Measurements from ENCODE around the gene EIF2S1.
"Not testable (repeated sequence)": the region's sequence is repeated elsewhere in the genome, so short reads cannot be mapped to it uniquely, and the experiment has no call there.

Gene EIF2S1

DNA sequence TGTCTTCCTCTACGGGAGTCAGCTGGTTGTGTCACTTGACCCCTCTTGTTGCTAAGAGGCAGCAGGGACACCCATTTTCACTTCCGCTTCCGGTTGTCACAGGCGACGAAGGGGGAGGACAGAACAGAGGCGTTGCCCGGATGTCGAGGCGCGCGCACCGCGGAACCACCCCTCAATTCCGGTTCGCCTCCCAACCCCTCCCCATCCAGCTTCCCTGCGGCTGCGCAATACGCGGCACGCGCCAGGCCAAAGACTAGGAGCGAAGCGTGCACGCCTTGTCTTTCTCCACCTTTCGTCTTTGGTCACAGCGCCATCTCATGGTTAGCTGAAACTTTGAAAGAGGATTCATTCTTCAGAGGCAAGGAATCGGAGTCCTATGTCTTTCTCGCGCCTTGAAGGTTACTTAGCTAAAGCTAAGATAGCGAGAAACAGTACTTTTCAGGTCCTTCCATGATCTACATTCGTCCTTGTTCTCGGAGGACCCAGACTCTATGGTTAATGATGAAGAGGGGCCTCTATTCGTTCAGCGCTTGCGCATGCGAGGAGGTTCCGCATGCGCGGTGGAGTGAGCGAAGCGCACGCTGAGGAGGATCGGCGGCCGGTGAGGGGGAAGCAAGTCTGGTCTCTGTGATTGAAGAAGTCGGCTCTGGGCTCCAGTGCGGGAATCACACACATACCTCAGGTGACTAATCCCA is at the start of gene EIF2S1, which contains the start of gene ATP6V1D:
Gene EIF2S1, plus strand, starts transcription at position 554 of the 695 bp plus-strand sequence. CDS start 4,440 bp downstream, outside the sequence.
Gene ATP6V1D, minus strand, starts transcription at position 30 of the 695 bp plus-strand sequence. CDS start 106 bp downstream, outside the sequence.
- peak; percentile 99 for DNase-seq (ENCODE audit: low read depth)

DNA sequence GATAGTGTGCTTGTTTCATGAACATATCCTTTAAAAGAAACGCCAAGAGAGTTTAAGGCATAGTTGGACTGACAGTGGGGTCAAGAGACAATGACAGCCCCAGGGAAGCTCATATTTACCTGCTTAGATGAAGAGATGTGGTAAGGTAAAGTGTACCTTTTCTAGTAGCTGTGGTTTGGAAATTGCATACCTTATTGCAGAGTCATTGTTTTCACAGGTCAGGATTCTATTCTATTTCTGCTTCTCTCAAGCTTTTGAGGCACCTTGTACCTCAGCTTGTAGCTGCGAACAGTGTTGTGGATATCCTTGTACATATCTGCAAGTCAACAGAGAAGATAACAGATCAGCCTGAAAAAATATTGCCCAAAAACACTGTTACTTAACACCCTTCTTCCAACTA is 48.3 kb upstream of the EIF2S1 start:
- no peak for DNase-seq (ENCODE audit: low read depth)

DNA sequence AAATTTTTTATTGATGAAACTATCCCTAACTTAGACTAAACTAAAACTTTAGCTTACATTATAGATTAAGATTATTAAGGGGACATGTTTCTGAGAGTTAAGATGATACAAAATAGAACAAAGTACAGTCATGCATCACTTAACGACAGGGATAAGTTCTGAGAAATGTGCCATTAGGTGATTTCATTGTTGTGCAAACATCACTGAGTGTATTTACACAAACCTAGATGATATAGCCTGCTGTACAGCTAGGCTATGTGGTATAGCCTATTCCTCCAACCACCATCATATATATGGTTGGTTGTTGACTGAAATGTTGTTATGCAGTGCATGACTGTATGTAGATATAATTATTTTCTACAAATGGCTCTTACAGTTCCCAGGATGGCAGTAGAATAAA is 47.0 kb upstream of the EIF2S1 start:
- no peak for DNase-seq (ENCODE audit: low read depth)

DNA sequence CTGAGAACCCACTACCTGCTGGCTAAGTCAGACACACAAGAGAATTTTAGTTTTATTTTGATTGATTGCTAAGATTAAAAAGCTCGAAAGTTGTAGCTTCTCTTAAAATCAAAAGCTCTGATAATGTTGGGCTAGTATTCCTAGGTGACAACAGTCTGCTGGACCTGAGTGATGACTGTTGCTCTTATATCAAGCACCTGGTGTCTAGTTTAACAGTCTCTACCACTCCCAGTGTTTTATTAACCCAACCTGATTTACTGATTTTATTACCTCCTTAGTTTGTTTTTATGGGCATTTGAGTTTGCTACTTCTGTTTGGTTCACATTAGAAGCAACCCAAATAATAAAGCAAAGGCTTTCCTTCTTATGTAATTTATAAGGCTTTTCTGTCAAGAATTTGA is 42.3 kb upstream of the EIF2S1 start:
- DNase-seq (ENCODE audit: low read depth), result no peak

DNA sequence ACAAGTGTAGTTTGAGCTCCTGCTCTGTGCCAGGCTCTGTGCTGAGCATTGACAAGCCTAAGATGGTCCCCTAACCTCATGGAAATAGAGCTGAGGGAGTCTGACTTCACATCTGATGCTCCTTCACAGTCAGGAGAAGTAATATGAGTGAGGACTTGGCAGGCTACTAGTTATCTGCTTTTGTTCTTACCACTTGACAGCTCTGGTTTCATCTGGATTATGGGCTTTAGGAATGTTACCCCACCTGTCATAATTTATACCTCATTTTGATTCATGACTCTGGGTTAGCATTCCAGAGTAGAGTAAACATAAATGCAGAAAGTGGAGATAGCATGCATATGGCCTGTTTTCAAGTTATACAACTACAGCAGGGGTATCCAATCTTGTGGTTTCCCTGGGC is 41.0 kb upstream of the EIF2S1 start:
- no peak for DNase-seq (ENCODE audit: low read depth)

DNA sequence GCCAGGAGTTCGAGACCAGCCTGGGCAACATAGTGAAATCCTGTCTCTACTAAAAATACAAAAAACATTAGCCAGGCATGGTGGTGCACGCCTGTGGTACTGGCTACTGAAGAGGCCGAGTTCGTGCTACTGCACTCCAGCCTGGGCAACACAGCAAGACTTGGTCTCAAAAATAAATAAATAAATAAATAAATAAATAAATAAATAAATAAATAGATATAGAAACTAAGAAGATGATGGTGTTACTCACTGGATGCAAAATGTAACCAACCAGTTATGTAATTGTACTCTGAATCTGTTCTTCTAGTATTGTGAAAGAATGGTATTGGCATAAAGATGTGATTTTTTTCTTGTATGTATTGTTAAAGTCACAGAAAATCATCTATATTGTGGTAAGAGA is 30.5 kb upstream of the EIF2S1 start:
- not testable (repeated sequence) for DNase-seq (ENCODE audit: low read depth)

DNA sequence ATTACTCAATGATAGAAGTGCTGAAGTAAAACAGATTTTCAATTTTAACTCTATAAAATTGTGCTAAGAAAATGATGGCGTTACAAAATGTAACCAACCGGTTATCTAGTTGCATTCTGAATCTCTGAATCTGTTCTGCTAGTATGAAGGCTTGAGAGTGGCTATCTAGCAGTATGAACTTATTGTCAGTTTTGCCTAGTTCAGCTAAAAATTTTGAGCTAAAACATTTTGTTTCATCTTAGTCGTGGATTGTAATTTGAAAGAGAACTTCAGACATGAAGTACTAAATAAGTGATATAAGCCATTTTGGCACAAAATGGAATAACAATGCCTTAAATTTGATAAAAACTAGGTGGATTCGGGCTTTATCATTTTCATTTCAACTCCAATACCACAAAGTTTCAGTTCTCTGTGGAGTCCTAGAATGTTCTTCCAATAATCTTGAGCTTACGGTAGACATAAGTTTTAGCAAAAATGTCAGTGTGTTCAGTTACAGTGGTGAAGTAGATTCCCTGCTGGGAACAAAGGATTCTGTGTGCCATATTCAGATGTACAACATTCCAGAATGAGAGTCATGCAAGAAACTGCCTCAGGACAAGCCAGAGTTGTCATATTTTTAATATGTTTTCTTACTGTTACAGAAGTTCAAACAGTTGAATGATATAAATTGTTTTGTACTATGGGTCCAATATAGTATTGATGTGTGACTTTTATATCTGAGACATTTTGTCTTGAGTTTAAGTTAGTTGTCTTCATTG is 28.6 kb upstream of the EIF2S1 start:
- no peak for DNase-seq (ENCODE audit: low read depth)

DNA sequence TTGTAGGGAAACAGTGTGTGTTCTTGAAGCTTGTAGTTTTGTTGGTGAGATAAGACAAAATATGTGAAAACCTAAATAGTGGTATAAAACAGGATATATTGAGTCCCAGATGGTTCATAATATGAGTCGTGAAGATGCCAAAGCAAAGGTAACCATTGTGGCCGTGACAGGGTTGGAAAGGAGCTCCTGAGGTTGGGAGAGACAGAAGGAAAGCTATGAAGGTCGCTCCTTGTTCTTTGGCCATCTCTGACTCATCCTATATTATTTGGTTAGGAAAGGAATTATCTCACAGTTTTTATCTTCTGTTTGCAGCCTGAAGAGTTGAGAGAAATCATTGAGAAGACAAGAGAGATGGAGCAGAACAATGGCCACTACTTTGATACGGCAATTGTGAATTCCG is 27.7 kb upstream of the EIF2S1 start:
- no peak for DNase-seq (ENCODE audit: low read depth)

DNA sequence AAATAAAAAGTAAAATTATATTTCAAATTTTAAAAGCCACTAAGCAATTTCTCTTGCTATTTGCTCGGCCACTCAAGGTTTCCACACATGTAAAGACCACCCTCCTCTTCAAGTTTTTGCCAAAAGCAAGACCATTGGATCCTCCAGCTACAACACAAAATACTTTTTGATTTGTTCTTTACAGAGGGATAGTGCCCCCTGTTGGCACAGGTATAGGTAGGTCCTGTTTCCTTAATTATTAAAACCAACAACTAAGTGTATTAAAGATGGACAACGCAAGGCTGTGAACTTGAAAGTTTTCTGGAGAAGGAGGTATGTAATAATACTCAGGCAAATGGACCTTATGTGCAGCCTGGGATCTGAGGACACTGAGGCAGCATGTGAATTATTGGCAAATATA is 24.3 kb upstream of the EIF2S1 start:
- DNase-seq (ENCODE audit: low read depth), result no peak

DNA sequence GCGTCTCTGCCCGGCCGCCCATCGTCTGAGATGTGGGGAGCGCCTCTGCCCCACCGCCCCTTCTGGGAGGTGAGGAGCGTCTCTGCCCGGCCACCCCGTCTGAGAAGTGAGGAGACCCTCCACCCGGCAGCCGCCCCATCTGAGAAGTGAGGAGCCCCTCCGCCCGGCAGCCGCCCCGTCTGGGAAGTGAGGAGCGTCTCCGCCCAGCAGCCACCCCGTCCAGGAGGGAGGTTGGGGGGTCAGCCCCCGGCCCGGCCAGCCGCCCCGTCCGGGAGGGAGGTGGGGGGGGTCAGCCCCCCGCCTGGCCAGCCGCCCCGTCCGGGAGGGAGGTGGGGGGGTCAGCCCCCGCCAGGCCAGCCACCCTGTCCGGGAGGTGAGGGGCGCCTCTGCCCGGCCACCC is 18.9 kb upstream of the EIF2S1 start:
- not testable (repeated sequence) for DNase-seq (ENCODE audit: low read depth)

DNA sequence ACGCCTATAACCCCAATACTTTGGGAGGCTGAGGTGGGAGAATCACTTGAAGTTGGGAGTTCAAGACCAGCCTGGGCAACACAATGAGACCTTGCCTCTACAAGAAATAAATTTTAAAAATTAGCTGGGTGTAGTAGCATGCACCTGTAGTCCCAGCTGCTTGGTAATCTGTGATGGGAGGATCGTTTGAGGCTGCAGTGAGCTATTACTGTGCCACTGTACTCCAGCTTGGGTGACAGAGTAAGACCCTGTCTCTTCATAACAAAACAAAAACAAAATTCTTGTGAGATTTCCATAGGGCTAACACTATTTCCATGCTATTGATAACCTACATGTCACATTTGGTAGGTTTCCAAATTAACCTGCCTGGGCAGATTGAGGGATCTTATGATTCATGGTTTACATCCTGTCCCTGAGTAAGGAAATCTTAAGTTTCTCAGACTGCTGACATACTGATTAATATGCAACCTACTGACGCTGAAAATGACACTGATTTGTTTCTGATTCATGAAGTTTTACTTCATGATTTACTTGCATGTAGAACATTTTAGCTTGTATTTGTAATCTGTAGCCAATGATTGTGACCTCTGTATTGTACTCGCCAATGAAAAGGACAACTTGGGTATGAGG is 16.4 kb upstream of the EIF2S1 start:
- no peak for DNase-seq (ENCODE audit: low read depth)

DNA sequence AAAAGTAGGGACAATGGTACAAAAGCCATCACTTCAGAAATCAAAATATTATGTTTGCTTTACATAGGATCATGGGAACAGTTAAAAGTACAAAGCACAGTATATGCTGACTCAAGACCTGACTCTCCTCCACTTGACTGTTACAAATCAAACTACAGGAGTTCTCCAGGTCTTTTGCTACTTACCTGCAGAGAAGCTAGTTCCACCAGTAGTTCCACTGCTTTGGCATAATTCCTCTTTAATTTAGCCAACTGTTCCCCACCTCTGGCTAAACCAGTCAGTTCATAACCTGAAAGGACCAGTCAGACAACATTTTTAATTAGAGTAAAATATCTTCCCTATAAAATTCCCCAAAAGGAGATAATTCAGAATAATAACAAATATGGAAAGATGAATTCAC is 14.5 kb upstream of the EIF2S1 start:
- DNase-seq (ENCODE audit: low read depth), result no peak

DNA sequence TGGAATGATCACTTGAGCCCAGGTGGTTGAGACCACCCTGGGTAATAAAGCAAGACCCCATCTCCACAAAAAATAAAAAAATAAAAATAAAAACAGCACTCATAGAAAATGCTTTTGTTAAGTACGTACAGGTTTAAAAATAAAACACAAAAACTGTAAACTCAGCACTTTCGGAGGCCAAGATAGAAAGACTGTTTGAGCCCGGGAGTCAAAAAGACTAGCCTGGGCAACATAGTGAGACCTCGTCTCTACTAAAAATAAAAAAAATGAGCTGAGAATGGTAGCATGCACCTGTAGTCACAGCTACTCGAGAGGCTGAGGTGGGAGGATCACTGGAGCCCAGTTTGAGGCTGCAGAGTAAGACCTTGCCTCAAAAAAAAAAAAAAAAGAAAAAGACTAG is 8.1 kb upstream of the EIF2S1 start:
- no peak for DNase-seq (ENCODE audit: low read depth)

DNA sequence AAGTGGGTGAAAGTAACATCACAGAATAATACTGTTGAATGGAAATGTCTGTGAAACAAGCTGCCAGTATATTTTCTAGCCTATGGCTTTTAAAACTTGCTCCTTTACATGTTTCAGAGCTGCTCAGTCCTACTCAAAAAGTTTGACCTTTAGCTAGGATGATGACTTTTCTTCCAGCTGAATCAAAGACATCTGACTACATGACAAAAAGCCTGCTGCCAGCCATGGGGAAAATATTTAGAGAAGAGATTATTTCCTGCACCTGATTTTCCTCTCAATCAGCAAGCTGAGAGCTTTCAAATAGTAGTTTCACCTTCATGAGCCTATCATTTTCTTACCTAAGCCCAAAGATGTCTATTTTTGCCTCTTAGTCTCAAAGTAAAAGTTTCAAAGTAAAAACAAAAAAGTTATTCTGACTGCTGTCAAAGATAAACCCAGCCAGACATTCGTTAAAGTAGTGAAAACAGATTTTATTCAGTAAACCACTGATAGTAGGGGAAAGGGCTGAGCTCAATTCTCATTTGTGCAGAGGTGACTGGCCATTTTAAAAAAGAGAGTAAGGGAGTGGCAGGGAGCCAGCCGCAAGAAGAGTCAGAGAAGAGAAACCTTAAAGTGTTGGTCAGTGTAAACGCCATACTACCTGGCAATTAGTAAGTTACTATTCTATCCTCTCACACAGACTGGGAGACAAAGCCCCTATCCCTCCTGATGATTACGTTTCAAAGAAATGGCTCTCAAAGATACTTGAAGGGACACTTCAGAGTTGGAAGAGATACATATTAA is 2.8 kb upstream of the EIF2S1 start:
- no peak for DNase-seq (ENCODE audit: low read depth)

DNA sequence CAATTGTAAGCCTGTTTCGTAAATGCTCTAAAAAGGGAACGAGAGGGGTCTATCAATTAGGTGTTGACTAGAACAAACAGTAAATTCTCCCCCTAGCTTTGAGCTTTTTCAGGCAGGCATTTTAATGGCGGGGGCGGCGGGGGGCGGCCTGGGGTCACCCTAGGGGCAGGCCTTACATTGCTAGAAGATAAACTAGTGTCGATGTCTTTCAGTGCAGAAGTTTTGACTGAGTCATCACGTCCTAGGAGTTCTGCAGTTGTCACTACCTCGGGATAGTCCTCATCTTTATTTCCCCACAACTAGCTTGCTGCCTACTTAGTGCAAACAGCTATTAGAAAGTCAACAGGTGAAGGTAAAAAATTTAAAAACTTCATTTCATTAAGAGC is 2.2 kb upstream of the EIF2S1 start:
- no peak for DNase-seq (ENCODE audit: low read depth)

DNA sequence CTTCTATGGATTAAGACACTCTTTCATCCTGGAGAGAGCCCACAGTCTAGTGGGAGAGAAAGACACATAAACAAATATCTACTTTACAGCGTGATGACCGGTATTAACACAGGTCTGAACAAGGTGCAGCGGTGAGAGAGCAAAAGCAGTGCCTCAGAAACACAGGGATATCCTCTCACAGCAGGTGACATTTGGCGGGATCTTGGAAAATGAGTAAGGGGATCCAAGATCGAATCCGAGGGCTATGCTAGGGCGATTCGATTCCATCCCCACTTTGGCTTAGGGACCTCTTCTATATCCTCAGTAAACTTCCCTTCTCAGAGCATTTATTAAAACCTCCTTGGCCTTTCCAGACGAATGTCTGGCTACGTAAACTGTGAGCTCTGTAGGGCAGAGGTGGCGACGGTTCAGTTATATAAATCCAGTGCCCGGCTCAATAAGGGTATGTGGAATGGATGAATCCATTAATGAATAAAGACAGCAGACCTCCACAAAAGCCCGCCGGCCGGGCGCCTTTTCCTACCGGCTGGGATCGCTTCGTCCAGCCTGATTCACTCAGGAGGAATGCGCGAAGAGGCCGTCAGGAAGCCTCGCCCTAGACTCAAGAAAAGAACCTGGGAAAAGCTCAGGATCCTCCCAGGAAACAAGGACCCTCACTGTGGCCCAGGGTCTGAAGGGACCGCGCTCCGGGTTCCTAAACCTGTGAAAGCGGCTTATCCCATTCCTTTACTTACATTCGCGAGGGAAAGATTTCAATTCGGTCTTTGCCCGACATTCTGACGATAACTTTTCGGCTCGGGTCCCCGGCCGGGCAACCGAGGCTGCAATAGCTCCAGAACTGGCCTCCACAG is 979 bp upstream of the EIF2S1 start:
- no peak for DNase-seq (ENCODE audit: low read depth)

DNA sequence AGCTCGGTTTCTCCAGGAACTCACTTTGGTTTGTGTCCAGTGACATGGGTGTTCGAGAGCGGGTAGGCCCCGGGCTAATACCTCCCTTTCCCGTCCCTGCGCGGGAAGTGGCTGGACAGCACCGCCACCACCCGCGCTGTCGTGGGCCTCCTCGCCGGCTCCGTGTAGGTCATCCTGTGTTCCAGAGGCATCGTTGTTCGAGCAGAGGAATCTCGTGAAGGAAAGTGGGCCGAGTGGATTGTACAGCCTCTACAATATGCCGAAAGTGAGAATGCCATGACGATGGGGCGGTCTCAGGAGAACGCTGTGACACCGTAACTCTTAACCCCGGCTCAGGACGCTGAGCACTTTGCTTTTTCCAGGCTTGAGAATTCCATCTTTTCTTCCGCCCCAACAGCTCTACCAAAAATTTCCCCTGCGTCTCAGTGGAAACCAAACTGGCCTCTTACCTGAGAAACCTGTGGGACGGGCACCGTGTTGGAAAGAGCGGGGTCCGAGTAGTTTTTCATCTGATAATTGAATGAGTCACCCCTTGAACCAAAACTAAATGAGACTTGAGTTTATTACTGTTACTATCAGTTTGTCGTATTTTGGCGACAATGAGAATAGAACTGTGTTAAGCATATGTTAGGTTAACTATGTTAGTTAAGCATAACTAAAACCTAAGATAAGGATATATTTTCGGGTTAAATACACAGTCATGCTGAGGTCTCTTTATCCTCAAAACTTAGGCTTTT is 510 bp downstream of the EIF2S1 start:
- DNase-seq (ENCODE audit: low read depth), result no peak

DNA sequence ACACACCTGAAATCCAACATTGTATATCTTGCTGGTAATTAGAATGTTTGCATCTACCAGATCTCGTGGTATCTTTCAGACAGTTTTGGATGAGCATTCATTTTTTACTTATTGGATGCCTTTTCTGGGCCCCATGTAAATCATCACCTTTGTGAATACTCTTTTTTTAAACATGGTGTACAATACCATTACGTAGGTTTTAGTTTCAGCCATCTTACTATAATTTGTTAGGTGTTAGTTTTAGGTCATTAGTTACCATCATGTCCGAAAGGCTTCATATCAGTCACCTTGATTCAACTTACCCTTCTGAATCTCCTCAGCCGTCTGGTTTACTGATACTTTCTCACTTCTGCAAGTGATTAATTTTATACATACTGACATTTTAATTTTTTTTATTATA is 5.3 kb downstream of the EIF2S1 start:
- DNase-seq (ENCODE audit: low read depth), result no peak

DNA sequence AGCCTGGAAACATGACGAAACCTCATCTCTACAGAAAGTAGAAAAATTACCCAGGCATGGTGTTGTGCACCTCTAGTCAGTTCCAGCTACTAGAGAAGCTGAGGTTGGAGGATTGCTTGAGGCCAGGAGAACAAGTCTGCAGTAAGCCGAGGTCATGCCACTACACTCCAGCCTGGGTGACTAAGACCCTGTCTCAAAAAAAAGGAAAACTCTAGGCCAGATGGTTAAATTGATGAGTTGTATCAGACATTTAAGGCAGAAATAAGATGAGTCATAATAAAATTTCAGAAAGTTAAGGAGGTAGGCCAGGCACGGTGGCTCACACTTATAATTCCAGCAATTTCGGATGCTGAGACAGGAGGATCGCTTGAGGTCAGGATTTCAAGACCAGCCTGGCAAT is 10.7 kb downstream of the EIF2S1 start:
- no peak for DNase-seq (ENCODE audit: low read depth)

DNA sequence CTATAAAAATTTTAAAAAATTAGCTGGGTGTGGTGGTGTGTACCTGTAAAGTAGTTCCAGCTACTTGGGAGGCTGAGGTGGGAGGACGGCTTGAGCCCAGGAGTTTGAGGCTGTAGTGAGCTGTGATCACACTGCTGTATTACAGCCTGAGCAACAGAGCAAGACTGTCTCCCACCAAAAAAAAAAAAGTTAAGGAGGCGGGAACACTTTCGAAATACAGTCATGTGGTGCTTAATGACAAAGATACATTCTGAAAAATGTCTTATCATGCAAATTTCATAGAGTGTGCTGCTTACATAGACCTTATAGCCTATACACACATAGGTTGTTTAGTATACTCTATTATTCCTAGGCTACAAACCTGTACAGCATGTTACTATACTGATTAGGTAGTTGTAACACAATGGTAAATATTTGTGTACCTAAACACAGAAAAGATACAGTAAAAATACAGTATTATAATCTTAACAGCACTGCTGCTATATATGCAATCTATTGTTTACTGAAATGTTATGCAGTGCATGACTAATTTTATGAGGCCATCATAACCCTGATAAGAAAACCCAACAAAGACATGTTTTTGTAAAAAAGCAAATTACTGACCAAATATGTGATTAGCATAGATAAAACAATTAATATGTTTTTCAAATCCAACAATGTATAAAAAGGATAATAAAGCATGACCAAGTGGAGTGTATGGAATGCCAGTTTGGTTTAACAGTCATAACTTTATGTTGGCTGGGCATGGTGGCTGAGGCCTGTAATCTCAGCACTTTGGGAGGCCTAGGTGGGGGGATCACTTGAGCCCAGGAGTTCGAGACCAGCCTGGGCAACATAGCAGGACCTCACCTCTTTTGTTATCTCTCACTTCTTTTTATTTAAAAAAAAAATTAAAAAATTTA is 11.4 kb downstream of the EIF2S1 start:
- DNase-seq (ENCODE audit: low read depth), result no peak
